ENCODE data around the gene TMTC1. TPM values are rescaled to one million over a fixed set of nuclear protein-coding genes. Genes with fewer than 3 reads are reported as not detected.
A peak's percentile ranks its signal among the peaks of the same experiment; 100 is the strongest.
"Not testable (repeated sequence)": the region's sequence is repeated elsewhere in the genome, so short reads cannot be mapped to it uniquely, and the experiment has no call there.

The TMTC1 gene
- total and polyA plus RNA-seq, 7 donors, result 15.8 to 45.8 (median 30.4) TPM

GRCh38 chr12:29816874-29817725 is 33.4 kb upstream of the TMTC1 start:
- Histone ChIP-seq H3K4me3 (no peak overlapping the region), H3K27me3 (ENCODE audit: insufficient read depth in 3 of 3, low read length in 2 of 3) (no peaks in the 10 kb centered on the region), H3K4me1 (no peaks in the 10 kb centered on the region), H3K9me3 (no peaks in the 10 kb centered on the region), H3K36me3 (ENCODE audit: insufficient read depth in 1 of 2, low read depth in 1 of 2) (no peaks in the 10 kb centered on the region), H3K27ac (no peak overlapping the region)
- 59 to 68% (median 66%) methylated on average over 2 of the region's 2 CpGs for WGBS, 3 donors
- intact Hi-C loops (cut with DNase I), result no loop called here
- DNase-seq (no peak), ATAC-seq (no peak)
- TF ChIP-seq CTCF (IDR thresholded peaks at IDR 0.05), result no peak

DNA sequence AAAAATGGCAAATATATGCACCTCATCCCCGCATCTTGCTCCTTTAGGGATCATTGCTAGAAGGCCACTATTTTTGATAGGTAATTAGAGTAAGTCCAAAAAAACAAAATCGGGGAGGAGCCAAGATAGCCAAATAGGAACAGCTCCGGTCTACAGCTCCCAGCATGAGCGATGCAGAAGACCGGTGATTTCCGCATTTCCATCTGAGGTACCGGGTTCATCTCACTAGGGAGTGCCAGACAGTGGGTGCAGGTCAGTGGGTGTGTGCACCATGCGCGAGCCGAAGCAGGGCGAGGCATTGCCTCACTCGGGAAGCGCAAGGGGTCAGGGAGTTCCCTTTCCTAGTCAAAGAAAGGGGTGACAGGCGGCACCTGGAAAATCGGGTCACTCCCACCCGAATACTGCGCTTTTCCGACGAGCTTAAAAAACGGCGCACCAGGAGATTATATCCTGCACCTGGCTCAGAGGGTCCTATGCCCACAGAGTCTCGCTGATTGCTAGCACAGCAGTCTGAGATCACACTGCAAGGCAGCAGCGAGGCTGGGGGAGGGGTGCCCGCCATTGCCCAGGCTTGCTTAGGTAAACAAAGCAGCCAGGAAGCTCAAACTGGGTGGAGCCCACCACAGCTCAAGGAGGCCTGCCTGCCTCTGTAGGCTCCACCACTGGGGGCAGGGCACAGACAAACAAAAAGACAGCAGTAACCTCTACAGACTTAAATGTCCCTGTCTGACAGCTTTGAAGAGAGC is 26.0 kb upstream of the TMTC1 start:
- H3K27ac ChIP-seq; H3K4me1 ChIP-seq; DNase-seq; H3K4me3 ChIP-seq; H3K27me3 ChIP-seq (ENCODE audit: insufficient read depth in 3 of 3, low read length in 2 of 3); intact Hi-C loops (cut with DNase I); H3K9me3 ChIP-seq; ATAC-seq; H3K36me3 ChIP-seq (ENCODE audit: insufficient read depth in 1 of 2, low read depth in 1 of 2): not testable (repeated sequence)
- WGBS, 3 donors, result 92 to 96% (median 95%) methylated on average over 11 to 21 of the region's 24 CpGs

GRCh38 chr12:29807129-29807528 is 23.4 kb upstream of the TMTC1 start:
- H3K4me3 ChIP-seq, result no peak overlapping the region
- intact Hi-C loops (cut with DNase I), result no loop called here
- H3K9me3 ChIP-seq, result no peaks in the 10 kb centered on the region
- H3K27ac ChIP-seq, result peak overlapping the region; percentile 4
- H3K4me1 ChIP-seq, result no peaks in the 10 kb centered on the region
- TF ChIP-seq CTCF (IDR thresholded peaks at IDR 0.05), result no peak
- no peaks in the 10 kb centered on the region for H3K36me3 ChIP-seq (ENCODE audit: insufficient read depth in 1 of 2, low read depth in 1 of 2)
- H3K27me3 ChIP-seq (ENCODE audit: insufficient read depth in 3 of 3, low read length in 2 of 3), result no peaks in the 10 kb centered on the region
- ATAC-seq, result peak in 3 of 4 donors; percentile 61 to 89 (median 87)
- DNase-seq, result no peak

DNA sequence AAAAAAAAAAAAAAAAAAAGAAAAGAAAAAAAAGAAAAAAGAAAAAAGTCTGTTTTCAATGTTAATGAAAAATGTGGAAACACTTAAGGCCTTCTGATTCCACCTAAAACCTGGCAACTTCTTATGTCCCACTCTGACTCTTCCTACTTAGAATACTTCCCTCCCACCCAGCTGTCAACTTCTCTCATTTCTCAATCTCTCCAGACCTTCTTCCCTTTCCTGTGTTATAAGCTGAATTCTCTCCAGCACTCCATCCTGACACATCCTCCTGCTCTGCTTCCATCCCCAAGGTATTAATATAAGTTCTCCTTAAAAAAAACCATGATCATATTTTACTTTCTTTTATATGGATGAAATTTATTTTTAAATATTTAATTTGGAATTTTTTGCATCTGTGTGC is 20.3 kb upstream of the TMTC1 start:
- DNase-seq (no peak), ATAC-seq (no peak)
- H3K4me1 ChIP-seq, result peaks cover 1% of the 10 kb centered on the region
- intact Hi-C loops (cut with DNase I), result no loop called here
- no peaks in the 10 kb centered on the region for H3K9me3 ChIP-seq
- H3K27me3 ChIP-seq (ENCODE audit: insufficient read depth in 3 of 3, low read length in 2 of 3), result no peaks in the 10 kb centered on the region
- no peak overlapping the region for H3K4me3 ChIP-seq
- no peak for TF ChIP-seq CTCF (IDR thresholded peaks at IDR 0.05)
- no peaks in the 10 kb centered on the region for H3K36me3 ChIP-seq (ENCODE audit: insufficient read depth in 1 of 2, low read depth in 1 of 2)
- no peak overlapping the region for H3K27ac ChIP-seq

DNA sequence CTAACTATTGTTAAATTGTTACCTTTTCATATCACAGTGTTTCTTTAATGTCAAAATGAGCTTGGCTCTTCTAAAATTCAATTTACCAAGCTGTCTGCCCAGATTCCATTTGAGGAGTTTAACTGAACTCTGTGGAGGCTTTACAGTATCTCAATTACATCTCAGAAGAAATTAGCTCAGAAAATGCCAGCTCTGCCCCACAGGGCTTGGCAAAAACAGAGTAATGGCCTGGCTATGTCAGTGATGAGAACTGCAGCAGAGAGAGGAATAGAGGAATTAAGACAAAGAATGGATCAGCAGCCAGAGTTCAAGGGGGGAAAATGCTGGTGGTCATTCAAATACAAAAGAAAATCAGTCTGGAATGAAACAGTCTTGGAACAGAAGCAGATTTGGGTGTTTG is 15.8 kb upstream of the TMTC1 start:
- intact Hi-C loops (cut with DNase I), result loop anchor here in 1 of 2 donors (10.0 kb wide), 1 partner anchor 85 kb away; no protein-coding TSS in a partner anchor
- DNase-seq, result no peak
- ATAC-seq, result no peak

More for the DNA sequence above, 15.8 kb upstream of the TMTC1 start:
- Histone ChIP-seq H3K27ac (no peak overlapping the region), H3K27me3 (ENCODE audit: insufficient read depth in 3 of 3, low read length in 2 of 3) (no peaks in the 10 kb centered on the region), H3K9me3 (no peaks in the 10 kb centered on the region), H3K4me1 (peaks cover 26% of the 10 kb centered on the region), H3K4me3 (no peak overlapping the region), H3K36me3 (ENCODE audit: insufficient read depth in 1 of 2, low read depth in 1 of 2) (no peaks in the 10 kb centered on the region)
- no peak for TF ChIP-seq CTCF (IDR thresholded peaks at IDR 0.05)

Data from psoas muscle (tissue), 8 donors.